CD4-positive, alpha-beta T cell (primary cell): Measurements from ENCODE around the gene PLP2. TPM values are rescaled to one million over a fixed set of nuclear protein-coding genes. Genes with fewer than 3 reads are reported as not detected.
A peak's percentile ranks its signal among the peaks of the same experiment; 100 is the strongest.

Experiments
- ATAC-seq: fragments of 200-7000 bp; cut with Tn5 transposase; one replicate; pipeline ENCODE4 v1.10.0; 2022; ENCODE audit warnings: mild to moderate bottlenecking; ENCODE audit not compliant: poor library complexity
- CTCF ChIA-PET: fragments of 350-600 bp; sonication (Branson Sonifier 250); formaldehyde crosslinking; loops from one replicate; lab custom pipeline; 2021; ENCODE audit warnings: antibody characterized with exemption, inconsistent platforms; lab: Charles Lee
- POLR2A ChIA-PET: fragments of 350-600 bp; sonication (Branson Sonifier 250); formaldehyde crosslinking; loops from one replicate; lab custom pipeline; 2021; ENCODE audit warnings: antibody characterized with exemption, inconsistent platforms; lab: Charles Lee
- DNase-seq, 14 experiments: peaks; one replicate each; pipeline ENCODE4 v3.0.0-alpha.2; 2013 to 2020; ENCODE audit warnings: mixed read lengths in 2 of 14
- H3K27ac ChIP-seq, 2 donors: one replicate each; pipeline versions ENCODE4 v1.5.1 to v1.7.0; 2013; ENCODE audit warnings: low read length in 2 of 2, low read depth in 1 of 2, mild to moderate bottlenecking in 1 of 2
- H3K27me3 ChIP-seq, 2 experiments: 1 replicate in 1 of 2; 2 replicates in 1 of 2; pipeline versions ENCODE4 v1.6.1 to v1.7.0; 2013; ENCODE audit warnings: low read length in 2 of 2, control low read depth in 1 of 2, mild to moderate bottlenecking in 1 of 2, moderate library complexity in 1 of 2; ENCODE audit not compliant: insufficient read depth in 2 of 2, control insufficient read depth in 1 of 2
- H3K36me3 ChIP-seq: one replicate; pipeline ENCODE4 v1.6.1; 2013; ENCODE audit warnings: low read length, control low read depth; ENCODE audit not compliant: insufficient read depth
- H3K4me1 ChIP-seq: one replicate; pipeline ENCODE4 v1.6.1; 2013; ENCODE audit warnings: low read length, control low read depth; ENCODE audit not compliant: insufficient read depth
- H3K4me3 ChIP-seq: one replicate; pipeline ENCODE4 v1.5.1; 2013; ENCODE audit warnings: mild to moderate bottlenecking, low read length, moderate library complexity
- H3K9me3 ChIP-seq, 2 experiments: 1 replicate in 1 of 2; 2 replicates in 1 of 2; pipeline versions ENCODE4 v1.6.1 to v1.7.0; 2013; ENCODE audit warnings: low read length in 2 of 2, mild to moderate bottlenecking in 2 of 2, control low read depth in 1 of 2, moderate library complexity in 1 of 2; ENCODE audit not compliant: control insufficient read depth in 1 of 2, insufficient read depth in 1 of 2
- H3K27ac Mint-ChIP-seq: one replicate; pipeline ENCODE4 v1.8.0; 2020; ENCODE audit warnings: mixed read lengths
- H3K27me3 Mint-ChIP-seq: one replicate; pipeline ENCODE4 v1.8.0; 2021; ENCODE audit warnings: mixed read lengths
- H3K36me3 Mint-ChIP-seq: one replicate; pipeline ENCODE4 v1.8.0; 2021; ENCODE audit warnings: low read depth, mixed read lengths
- H3K4me1 Mint-ChIP-seq: one replicate; pipeline ENCODE4 v1.8.0; 2021; ENCODE audit warnings: low read depth, mixed read lengths
- H3K4me3 Mint-ChIP-seq: one replicate; pipeline ENCODE4 v1.8.0; 2020; ENCODE audit warnings: mild to moderate bottlenecking, mixed read lengths
- H3K9me3 Mint-ChIP-seq: one replicate; pipeline ENCODE4 v1.8.0; 2020; ENCODE audit warnings: mixed read lengths
- intact Hi-C, 2 experiments: fragments of 100-400 bp; cut with DNase I in 1 of 2; cut with micrococcal nuclease in 1 of 2; formaldehyde crosslinking; loops; one replicate each; pipeline versions ENCODE4 v1.15.1 to v1.9.0; 2023 to 2025; cut with DNase I, micrococcal nuclease
- total RNA-seq, 174 experiments: library from RNA in 2 of 174; stranded (reverse) in 2 of 174; gene quantifications; one replicate each; pipeline ENCODE4 v1.2.3 and lab custom pipeline; 2021 to 2026
- TF ChIP-seq, protein P1 (sequence below): fragments of 200-600 bp; IDR thresholded peaks from one replicate; pipeline ENCODE4 v1.8.0; 2022; ENCODE audit warnings: antibody characterized with exemption, mild to moderate bottlenecking

PLP2 gene
- total RNA-seq, 2 experiments from 2014 or later, result 124 to 128 TPM

- peaks cover 24% of the 10 kb centered on the region for H3K4me1 ChIP-seq
- Mint-ChIP-seq H3K9me3 (no peaks in the 10 kb centered on the region), H3K27me3 (no peaks in the 10 kb centered on the region), H3K27ac (peak overlapping the region; percentile 67), H3K36me3 (no peaks in the 10 kb centered on the region), H3K4me3 (peak overlapping the region; percentile 90), H3K4me1 (peaks cover 28% of the 10 kb centered on the region)
- DNase-seq (peak in 4 of 14 experiments; percentile 5 to 62 (median 36)), ATAC-seq (peak; percentile 8)
- intact Hi-C loops, result loop anchor here (1.0 to 5.0 kb wide), 5 partner anchors 41 to 563 kb away; partner anchors contain the start of genes CACNA1F (in 1 of the 2) and PPP1R3F (in 1 of the 2)
- peak overlapping the region; percentile 74 for H3K4me3 ChIP-seq
- H3K9me3 ChIP-seq, result no peaks in the 10 kb centered on the region
- ChIA-PET POLR2A (interaction anchor here (0.7 to 4.8 kb wide), 16 partner anchors 9 to 936 kb away, joined by 3 to 50 read pairs (median 6); partner anchors contain the start of genes CACNA1F, CCDC22, GRIPAP1 and OTUD5), CTCF (interaction anchor here (0.6 to 1.3 kb wide), 2 partner anchors 36 to 568 kb away, joined by 4 read pairs; no protein-coding TSS in a partner anchor)
- H3K27me3 ChIP-seq, result no peaks in the 10 kb centered on the region
- TF ChIP-seq, protein P1, sequence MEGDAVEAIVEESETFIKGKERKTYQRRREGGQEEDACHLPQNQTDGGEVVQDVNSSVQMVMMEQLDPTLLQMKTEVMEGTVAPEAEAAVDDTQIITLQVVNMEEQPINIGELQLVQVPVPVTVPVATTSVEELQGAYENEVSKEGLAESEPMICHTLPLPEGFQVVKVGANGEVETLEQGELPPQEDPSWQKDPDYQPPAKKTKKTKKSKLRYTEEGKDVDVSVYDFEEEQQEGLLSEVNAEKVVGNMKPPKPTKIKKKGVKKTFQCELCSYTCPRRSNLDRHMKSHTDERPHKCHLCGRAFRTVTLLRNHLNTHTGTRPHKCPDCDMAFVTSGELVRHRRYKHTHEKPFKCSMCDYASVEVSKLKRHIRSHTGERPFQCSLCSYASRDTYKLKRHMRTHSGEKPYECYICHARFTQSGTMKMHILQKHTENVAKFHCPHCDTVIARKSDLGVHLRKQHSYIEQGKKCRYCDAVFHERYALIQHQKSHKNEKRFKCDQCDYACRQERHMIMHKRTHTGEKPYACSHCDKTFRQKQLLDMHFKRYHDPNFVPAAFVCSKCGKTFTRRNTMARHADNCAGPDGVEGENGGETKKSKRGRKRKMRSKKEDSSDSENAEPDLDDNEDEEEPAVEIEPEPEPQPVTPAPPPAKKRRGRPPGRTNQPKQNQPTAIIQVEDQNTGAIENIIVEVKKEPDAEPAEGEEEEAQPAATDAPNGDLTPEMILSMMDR, result no peak
- no peaks in the 10 kb centered on the region for H3K36me3 ChIP-seq
- H3K27ac ChIP-seq, result peak overlapping the region; percentile 70 to 72
Observed at GRCh38 chrX:49191574-49192011, 19.9 kb downstream of the PLP2 start.

DNA sequence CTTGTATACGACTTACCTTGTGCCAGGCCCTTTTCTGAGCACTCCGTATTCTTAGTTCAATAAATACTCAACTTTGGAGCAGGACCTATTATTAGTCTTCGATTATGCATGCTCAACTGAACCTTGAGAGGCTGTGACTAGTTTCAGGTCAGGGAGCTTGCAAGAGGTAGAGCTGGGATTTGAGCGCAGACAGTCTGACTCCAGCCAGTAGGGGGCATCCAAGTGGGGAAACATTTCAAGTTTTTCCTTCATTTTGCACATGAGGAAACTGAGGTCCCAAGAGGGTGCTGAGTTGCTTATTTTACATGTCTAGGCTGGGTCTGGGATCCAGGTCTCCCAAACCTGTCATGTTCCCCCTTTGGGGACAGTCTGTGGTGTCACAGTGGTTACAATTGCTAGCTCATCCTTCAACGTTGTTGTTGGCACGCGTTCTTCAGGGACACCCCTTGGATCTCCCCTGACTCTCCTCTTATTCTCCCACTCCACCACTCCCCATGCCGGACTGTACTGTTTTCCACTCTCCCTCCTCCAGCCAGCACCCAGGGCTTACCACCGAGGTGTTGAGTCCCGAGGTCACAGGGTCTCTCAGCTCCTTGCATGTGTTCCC is 21.1 kb downstream of the PLP2 start:
- Histone ChIP-seq H3K4me3 (no peak overlapping the region), H3K27ac (no peak overlapping the region), H3K36me3 (no peaks in the 10 kb centered on the region), H3K27me3 (no peaks in the 10 kb centered on the region), H3K4me1 (peaks cover 22% of the 10 kb centered on the region), H3K9me3 (no peaks in the 10 kb centered on the region)
- POLR2A ChIA-PET, result interaction anchor here (1.0 to 4.8 kb wide), 3 partner anchors 27 to 81 kb away, joined by 4 to 50 read pairs (median 22); no protein-coding TSS in a partner anchor
- TF ChIP-seq, protein P1, result peak; percentile 51
- CTCF ChIA-PET, result interaction anchor here (0.5 to 1.6 kb wide), 8 partner anchors 9 to 115 kb away, joined by 3 to 6 read pairs (median 4); no protein-coding TSS in a partner anchor
- H3K9me3 Mint-ChIP-seq, result no peaks in the 10 kb centered on the region
- peak overlapping the region; percentile 66 for H3K4me3 Mint-ChIP-seq
- ATAC-seq (no peak), DNase-seq (peak in 5 of 14 experiments; percentile 19 to 58 (median 52))
- intact Hi-C loops, result loop anchor here in 1 of 2 experiments (2.0 to 5.0 kb wide), 3 partner anchors 39 to 559 kb away; partner anchors contain the start of gene CACNA1F
- peak overlapping the region; percentile 27 for H3K27ac Mint-ChIP-seq
- H3K4me1 Mint-ChIP-seq, result peaks cover 28% of the 10 kb centered on the region
- H3K27me3 Mint-ChIP-seq, result no peaks in the 10 kb centered on the region
- H3K36me3 Mint-ChIP-seq, result no peaks in the 10 kb centered on the region

GRCh38 chrX:49193542-49193964 is 21.9 kb downstream of the PLP2 start:
- H3K27ac ChIP-seq, result no peak overlapping the region
- DNase-seq (peak in 1 of 14 experiments; percentile 19), ATAC-seq (no peak)
- H3K4me1 ChIP-seq, result peaks cover 22% of the 10 kb centered on the region
- H3K9me3 ChIP-seq, result no peaks in the 10 kb centered on the region
- CTCF ChIA-PET, result interaction anchor here (1.2 to 1.6 kb wide), 2 partner anchors 8 to 14 kb away, joined by 3 to 6 read pairs; no protein-coding TSS in a partner anchor
- H3K9me3 Mint-ChIP-seq, result no peaks in the 10 kb centered on the region
- no peak overlapping the region for H3K4me3 ChIP-seq
- no peaks in the 10 kb centered on the region for H3K27me3 ChIP-seq
- POLR2A ChIA-PET, result interaction anchor here (4.8 kb wide), 1 partner anchor 27 kb away, joined by 50 read pairs; no protein-coding TSS in a partner anchor
- intact Hi-C loops, result loop anchor here in 1 of 2 experiments (2.0 to 5.0 kb wide), 3 partner anchors 39 to 559 kb away; partner anchors contain the start of gene CACNA1F
- peak overlapping the region; percentile 27 for H3K27ac Mint-ChIP-seq
- TF ChIP-seq, protein P1, result no peak
- peaks cover 35% of the 10 kb centered on the region for H3K4me1 Mint-ChIP-seq
- no peaks in the 10 kb centered on the region for H3K36me3 Mint-ChIP-seq
- H3K36me3 ChIP-seq, result no peaks in the 10 kb centered on the region
- no peaks in the 10 kb centered on the region for H3K27me3 Mint-ChIP-seq
- H3K4me3 Mint-ChIP-seq, result peak overlapping the region; percentile 64
